Measurements from ENCODE around the gene SGPP2. TPM values are rescaled to one million over a fixed set of nuclear protein-coding genes. Genes with fewer than 3 reads are reported as not detected.

The SGPP2 gene
- total RNA-seq, 6 donors from 2014 or later: 5.2 to 85.9 (median 21.8) TPM

- H3K4me1 ChIP-seq: no peaks in the 10 kb centered on the region
- H3K9me3 ChIP-seq: no peaks in the 10 kb centered on the region
- H3K4me3 ChIP-seq: no peak overlapping the region
- ATAC-seq (ENCODE audit: low FRiP score in 2 of 2): no peak
- no peak for TF ChIP-seq CTCF (IDR thresholded peaks at IDR 0.05)
- no peak for TF ChIP-seq EP300 (IDR thresholded peaks at IDR 0.05)
- no peak for TF ChIP-seq POLR2AphosphoS5 (IDR thresholded peaks at IDR 0.05)
- no peak for TF ChIP-seq POLR2A (IDR thresholded peaks at IDR 0.05)
- WGBS, 2 donors: 83 to 86% methylated on average over 4 of the region's 4 CpGs
- H3K27ac ChIP-seq: no peak overlapping the region
- no peaks in the 10 kb centered on the region for H3K36me3 ChIP-seq
- no peak for DNase-seq
- no peaks in the 10 kb centered on the region for H3K27me3 ChIP-seq
Observed at GRCh38 chr2:222383255-222383654, 41.1 kb upstream of the SGPP2 start.

- no peak overlapping the region for H3K4me3 ChIP-seq
- no peaks in the 10 kb centered on the region for H3K36me3 ChIP-seq
- no peaks in the 10 kb centered on the region for H3K9me3 ChIP-seq
- WGBS, 2 donors: 71 to 83% methylated on average over 6 of the region's 6 CpGs
- no peak overlapping the region for H3K27ac ChIP-seq
- no peaks in the 10 kb centered on the region for H3K27me3 ChIP-seq
- DNase-seq (no peak), ATAC-seq (ENCODE audit: low FRiP score in 2 of 2) (no peak)
- H3K4me1 ChIP-seq: no peaks in the 10 kb centered on the region
- TF ChIP-seq CTCF (IDR thresholded peaks at IDR 0.05) (no peak), EP300 (IDR thresholded peaks at IDR 0.05) (no peak), POLR2A (IDR thresholded peaks at IDR 0.05) (no peak), POLR2AphosphoS5 (IDR thresholded peaks at IDR 0.05) (no peak)
Observed at GRCh38 chr2:222391743-222392285, 32.5 kb upstream of the SGPP2 start.

- no peak overlapping the region for H3K4me3 ChIP-seq
- no peaks in the 10 kb centered on the region for H3K36me3 ChIP-seq
- H3K27me3 ChIP-seq: no peaks in the 10 kb centered on the region
- H3K27ac ChIP-seq: no peak overlapping the region
- DNase-seq (no peak), ATAC-seq (ENCODE audit: low FRiP score in 2 of 2) (no peak)
- 75 to 78% methylated on average over 4 of the region's 4 CpGs for WGBS, 2 donors
- H3K9me3 ChIP-seq: no peaks in the 10 kb centered on the region
- TF ChIP-seq EP300 (IDR thresholded peaks at IDR 0.05) (no peak), CTCF (IDR thresholded peaks at IDR 0.05) (no peak), POLR2A (IDR thresholded peaks at IDR 0.05) (no peak), POLR2AphosphoS5 (IDR thresholded peaks at IDR 0.05) (no peak)
- H3K4me1 ChIP-seq: no peaks in the 10 kb centered on the region
Observed at GRCh38 chr2:222393733-222394267, 30.5 kb upstream of the SGPP2 start.

GRCh38 chr2:222398446-222398885 lies 25.9 kb upstream of the SGPP2 start:
- no peak overlapping the region for H3K4me3 ChIP-seq
- H3K4me1 ChIP-seq: no peaks in the 10 kb centered on the region
- no peaks in the 10 kb centered on the region for H3K27me3 ChIP-seq
- no peak for TF ChIP-seq CTCF (IDR thresholded peaks at IDR 0.05)
- TF ChIP-seq POLR2AphosphoS5 (IDR thresholded peaks at IDR 0.05): no peak
- no peaks in the 10 kb centered on the region for H3K9me3 ChIP-seq
- WGBS, 2 donors: 17 to 42% methylated on average over 1 of the region's 1 CpG
- DNase-seq (no peak), ATAC-seq (ENCODE audit: low FRiP score in 2 of 2) (no peak)
- no peak overlapping the region for H3K27ac ChIP-seq
- H3K36me3 ChIP-seq: no peaks in the 10 kb centered on the region
